Osteocyte (in vitro differentiated cells): Measurements from ENCODE around the gene CPXM1. TPM values are rescaled to one million over a fixed set of nuclear protein-coding genes. Genes with fewer than 3 reads are reported as not detected.
"Not testable (repeated sequence)": the region's sequence is repeated elsewhere in the genome, so short reads cannot be mapped to it uniquely, and the experiment has no call there.

ENCODE experiments used
- DNase-seq: peaks from one replicate; pipeline ENCODE4 v3.0.0; 2021; ENCODE audit warnings: mixed read lengths; ENCODE audit not compliant: unreplicated experiment; ENCODE audit errors: extremely low spot score
- H3K27ac Mint-ChIP-seq: one replicate; pipeline ENCODE4 v1.8.0; 2021; ENCODE audit warnings: mild to moderate bottlenecking, mixed read lengths; ENCODE audit not compliant: unreplicated experiment
- H3K27me3 Mint-ChIP-seq: one replicate; pipeline ENCODE4 v1.8.0; 2021; ENCODE audit warnings: mixed read lengths; ENCODE audit not compliant: unreplicated experiment
- H3K36me3 Mint-ChIP-seq: one replicate; pipeline ENCODE4 v1.8.0; 2021; ENCODE audit warnings: mixed read lengths; ENCODE audit not compliant: unreplicated experiment
- H3K4me1 Mint-ChIP-seq: one replicate; pipeline ENCODE4 v1.8.0; 2021; ENCODE audit warnings: mixed read lengths; ENCODE audit not compliant: unreplicated experiment
- H3K4me3 Mint-ChIP-seq: one replicate; pipeline ENCODE4 v1.8.0; 2021; ENCODE audit warnings: mild to moderate bottlenecking, moderate library complexity, mixed read lengths; ENCODE audit not compliant: unreplicated experiment
- H3K9me3 Mint-ChIP-seq: one replicate; pipeline ENCODE4 v1.8.0; 2021; ENCODE audit warnings: mixed read lengths; ENCODE audit not compliant: unreplicated experiment
- total RNA-seq: library from RNA; stranded (reverse); gene quantifications from 2 replicates; pipeline ENCODE4 v1.2.1, GENCODE V29; 2021
- TF ChIP-seq, protein P1 (sequence below): fragments of 200-600 bp; sonication (generic); IDR thresholded peaks from 2 replicates; pipeline ENCODE4 v1.5.0; 2021; ENCODE audit warnings: antibody characterized with exemption, mild to moderate bottlenecking, moderate library complexity

Gene CPXM1
- total RNA-seq, 1 donor from 2014 or later = 84.0 TPM

DNA sequence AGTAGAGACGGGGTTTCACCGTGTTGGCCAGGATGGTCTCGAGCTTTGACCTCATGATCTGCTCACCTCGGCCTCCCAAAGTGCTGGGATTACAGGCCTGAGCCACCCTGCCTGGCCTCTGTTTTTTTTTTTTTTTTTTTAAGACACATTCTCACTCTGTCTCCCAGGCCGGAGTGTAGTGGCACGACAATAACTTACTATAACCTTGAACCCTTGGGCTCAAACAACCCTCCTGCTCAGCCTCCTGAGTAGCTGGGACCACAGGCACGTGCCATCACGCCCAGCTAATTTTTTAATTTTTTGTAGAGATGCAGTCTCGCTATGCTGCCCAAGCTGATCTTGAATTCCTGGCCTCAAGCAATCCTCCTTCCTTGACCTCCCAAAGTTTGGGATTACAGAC is 26.6 kb downstream of the CPXM1 start:
- H3K9me3 Mint-ChIP-seq = no peaks in the 10 kb centered on the region
- H3K4me1 Mint-ChIP-seq = no peaks in the 10 kb centered on the region
- H3K27ac Mint-ChIP-seq = no peak overlapping the region
- DNase-seq = no peak
- H3K36me3 Mint-ChIP-seq = no peaks in the 10 kb centered on the region
- peaks cover 21% of the 10 kb centered on the region for H3K27me3 Mint-ChIP-seq
- no peak overlapping the region for H3K4me3 Mint-ChIP-seq
- TF ChIP-seq, protein P1, sequence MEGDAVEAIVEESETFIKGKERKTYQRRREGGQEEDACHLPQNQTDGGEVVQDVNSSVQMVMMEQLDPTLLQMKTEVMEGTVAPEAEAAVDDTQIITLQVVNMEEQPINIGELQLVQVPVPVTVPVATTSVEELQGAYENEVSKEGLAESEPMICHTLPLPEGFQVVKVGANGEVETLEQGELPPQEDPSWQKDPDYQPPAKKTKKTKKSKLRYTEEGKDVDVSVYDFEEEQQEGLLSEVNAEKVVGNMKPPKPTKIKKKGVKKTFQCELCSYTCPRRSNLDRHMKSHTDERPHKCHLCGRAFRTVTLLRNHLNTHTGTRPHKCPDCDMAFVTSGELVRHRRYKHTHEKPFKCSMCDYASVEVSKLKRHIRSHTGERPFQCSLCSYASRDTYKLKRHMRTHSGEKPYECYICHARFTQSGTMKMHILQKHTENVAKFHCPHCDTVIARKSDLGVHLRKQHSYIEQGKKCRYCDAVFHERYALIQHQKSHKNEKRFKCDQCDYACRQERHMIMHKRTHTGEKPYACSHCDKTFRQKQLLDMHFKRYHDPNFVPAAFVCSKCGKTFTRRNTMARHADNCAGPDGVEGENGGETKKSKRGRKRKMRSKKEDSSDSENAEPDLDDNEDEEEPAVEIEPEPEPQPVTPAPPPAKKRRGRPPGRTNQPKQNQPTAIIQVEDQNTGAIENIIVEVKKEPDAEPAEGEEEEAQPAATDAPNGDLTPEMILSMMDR = no peak

DNA sequence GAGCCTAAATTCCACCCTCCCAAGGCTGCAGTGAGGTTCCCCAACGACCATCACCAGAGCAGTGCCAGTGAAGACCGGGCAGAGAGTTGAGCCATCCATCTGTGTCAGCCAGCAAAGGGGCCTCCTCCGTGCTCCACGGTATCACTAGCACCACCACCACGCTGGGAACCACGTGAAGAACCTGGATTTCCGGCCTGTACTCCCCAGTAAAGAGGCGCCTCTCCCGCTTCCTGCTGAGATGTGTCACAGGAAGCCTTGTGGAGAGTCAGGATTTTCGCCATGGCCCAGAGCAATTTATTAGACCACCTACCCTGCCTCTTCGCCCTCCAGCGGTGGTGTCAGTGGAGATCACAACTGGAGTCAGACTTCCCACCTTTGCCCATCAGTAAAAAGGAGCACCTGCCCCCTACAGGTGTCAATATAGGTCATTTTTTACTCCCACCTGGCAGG is 28.8 kb downstream of the CPXM1 start:
- TF ChIP-seq, protein P1 = no peak
- Mint-ChIP-seq H3K27me3 (peaks cover 15% of the 10 kb centered on the region), H3K4me1 (peaks cover 12% of the 10 kb centered on the region), H3K36me3 (no peaks in the 10 kb centered on the region), H3K9me3 (no peaks in the 10 kb centered on the region), H3K4me3 (no peak overlapping the region), H3K27ac (no peak overlapping the region)
- DNase-seq = no peak

- not testable (repeated sequence) for H3K4me3 Mint-ChIP-seq, H3K36me3 Mint-ChIP-seq, DNase-seq, H3K27ac Mint-ChIP-seq, H3K9me3 Mint-ChIP-seq
- Mint-ChIP-seq H3K4me1 (peaks cover 12% of the 10 kb centered on the region), H3K27me3 (peaks cover 16% of the 10 kb centered on the region)
These were observed 30.3 kb downstream of the CPXM1 start for GRCh38 chr20:2770091-2770490.

DNA sequence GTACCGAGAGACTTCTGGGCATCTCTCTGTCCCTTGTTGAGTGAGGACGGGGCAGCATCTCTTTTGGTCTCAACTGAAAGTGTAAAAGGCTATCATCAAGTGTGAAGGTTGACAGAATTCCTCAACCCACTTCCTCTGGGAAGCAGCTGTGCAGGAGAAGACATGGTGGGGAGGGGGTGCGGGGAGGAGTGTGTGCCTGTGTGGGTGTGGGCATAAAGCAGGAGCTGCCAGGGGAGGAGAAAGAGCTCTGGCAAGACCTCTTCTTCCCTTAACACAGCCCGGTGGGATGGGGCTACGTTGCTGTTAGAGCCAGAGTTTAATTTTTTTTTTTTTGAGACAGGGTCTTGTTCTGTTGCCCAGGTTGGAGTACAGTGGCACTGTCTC is 31.8 kb downstream of the CPXM1 start:
- Mint-ChIP-seq H3K9me3 (no peaks in the 10 kb centered on the region), H3K27ac (no peak overlapping the region), H3K36me3 (no peaks in the 10 kb centered on the region), H3K4me3 (no peak overlapping the region), H3K4me1 (peaks cover 12% of the 10 kb centered on the region), H3K27me3 (peaks cover 19% of the 10 kb centered on the region)
- TF ChIP-seq, protein P1 = no peak
- DNase-seq = no peak

- Mint-ChIP-seq H3K4me3 (no peak overlapping the region), H3K4me1 (peaks cover 12% of the 10 kb centered on the region), H3K27ac (no peak overlapping the region), H3K9me3 (no peaks in the 10 kb centered on the region), H3K27me3 (peaks cover 24% of the 10 kb centered on the region), H3K36me3 (no peaks in the 10 kb centered on the region)
- no peak for DNase-seq
- TF ChIP-seq, protein P1 = no peak
These were observed 32.4 kb downstream of the CPXM1 start for GRCh38 chr20:2767768-2768631.
